RWPE1 (cell line): ENCODE data around the gene VARS2.

ENCODE experiments used
- CTCF ChIA-PET: fragments of 350-600 bp; sonication (Branson Sonifier 250); formaldehyde crosslinking; extraction: SDS; loops from one replicate; lab custom pipeline; 2021; lab: Yijun Ruan, JAX
- POLR2A ChIA-PET: fragments of 400-600 bp; formaldehyde crosslinking; extraction: SDS; loops from one replicate; lab custom pipeline; 2020; ENCODE audit warnings: antibody characterized with exemption; ENCODE audit not compliant: low non-redundant PET; lab: Yijun Ruan, JAX
- DNase-seq: peaks from one replicate; pipeline ENCODE4 v3.0.0; 2012; ENCODE audit warnings: low spot score
- H3K27ac ChIP-seq: fragments of 450-650 bp; 2 replicates; pipeline ENCODE4 v1.5.1; 2017
- TF ChIP-seq, protein P1 (sequence below): fragments of 450-650 bp; conservative IDR thresholded peaks from 2 replicates; pipeline ENCODE4 v1.5.1; 2017; ENCODE audit warnings: low read depth, mild to moderate bottlenecking

VARS2 gene

GRCh38 chr6:30939473-30939872, 25.4 kb downstream of the VARS2 start:
- ChIA-PET POLR2A (no interaction called here), CTCF (no interaction called here)
- TF ChIP-seq, protein P1, sequence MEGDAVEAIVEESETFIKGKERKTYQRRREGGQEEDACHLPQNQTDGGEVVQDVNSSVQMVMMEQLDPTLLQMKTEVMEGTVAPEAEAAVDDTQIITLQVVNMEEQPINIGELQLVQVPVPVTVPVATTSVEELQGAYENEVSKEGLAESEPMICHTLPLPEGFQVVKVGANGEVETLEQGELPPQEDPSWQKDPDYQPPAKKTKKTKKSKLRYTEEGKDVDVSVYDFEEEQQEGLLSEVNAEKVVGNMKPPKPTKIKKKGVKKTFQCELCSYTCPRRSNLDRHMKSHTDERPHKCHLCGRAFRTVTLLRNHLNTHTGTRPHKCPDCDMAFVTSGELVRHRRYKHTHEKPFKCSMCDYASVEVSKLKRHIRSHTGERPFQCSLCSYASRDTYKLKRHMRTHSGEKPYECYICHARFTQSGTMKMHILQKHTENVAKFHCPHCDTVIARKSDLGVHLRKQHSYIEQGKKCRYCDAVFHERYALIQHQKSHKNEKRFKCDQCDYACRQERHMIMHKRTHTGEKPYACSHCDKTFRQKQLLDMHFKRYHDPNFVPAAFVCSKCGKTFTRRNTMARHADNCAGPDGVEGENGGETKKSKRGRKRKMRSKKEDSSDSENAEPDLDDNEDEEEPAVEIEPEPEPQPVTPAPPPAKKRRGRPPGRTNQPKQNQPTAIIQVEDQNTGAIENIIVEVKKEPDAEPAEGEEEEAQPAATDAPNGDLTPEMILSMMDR = no peak
- no peak for DNase-seq
- peak overlapping the region; percentile 27; the same call in 1 of the 2 replicates for H3K27ac ChIP-seq

DNA sequence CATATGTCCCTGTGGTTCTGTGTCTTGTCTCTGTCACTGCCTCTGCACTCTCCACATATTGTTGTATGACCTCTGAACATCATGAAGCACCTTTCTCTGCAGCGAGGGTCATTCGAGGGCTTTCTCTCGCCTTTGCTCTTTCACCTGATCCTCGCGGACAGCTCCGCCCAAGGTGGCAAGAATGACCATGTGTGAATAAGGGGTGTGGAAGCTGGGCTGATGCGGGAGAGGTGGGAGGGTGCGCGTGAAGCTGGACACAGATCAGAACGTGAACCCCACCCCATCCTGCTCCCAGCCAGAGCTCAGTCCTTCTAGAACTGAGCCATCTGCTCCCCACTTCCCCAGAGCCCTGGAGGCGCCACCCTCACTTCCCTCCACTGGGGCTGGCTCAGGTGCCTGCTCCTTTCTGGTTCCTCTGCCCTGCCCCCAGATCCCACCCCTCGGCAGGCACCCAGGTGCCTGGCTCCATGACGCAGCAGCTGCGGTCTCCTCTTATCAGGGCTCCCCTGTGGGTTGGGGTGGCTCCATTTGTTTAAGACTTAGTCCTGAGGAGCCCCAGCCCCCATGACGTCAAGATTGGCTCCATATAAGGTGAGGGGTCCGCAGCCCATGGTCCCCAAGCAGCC, 26.4 kb downstream of the VARS2 start, which contains the start of gene MUCL3:
MUCL3 (plus strand) TSS at position 613 of the 626 bp plus-strand sequence. CDS start 27 bp downstream, outside the sequence.
- ChIA-PET POLR2A (no interaction called here), CTCF (interaction anchor here (0.5 to 1.9 kb wide), 5 partner anchors 25 to 252 kb away, joined by 3 to 6 read pairs (median 3); no protein-coding TSS in a partner anchor)
- peak within 1 kb of the TSS; percentile 27; the same call in 1 of the 2 replicates for H3K27ac ChIP-seq
- TF ChIP-seq, protein P1 = no peak
- no peak for DNase-seq

- TF ChIP-seq, protein P1 = no peak; the same call in 1 of the 2 replicates
- POLR2A ChIA-PET = no interaction called here
- CTCF ChIA-PET = interaction anchor here (0.6 to 1.1 kb wide), 6 partner anchors 13 to 145 kb away, joined by 3 to 4 read pairs (median 4); no protein-coding TSS in a partner anchor
- H3K27ac ChIP-seq = peak overlapping the region; percentile 3; the same call in 1 of the 2 replicates
- DNase-seq = peak; percentile 90
These were observed 28.5 kb downstream of the VARS2 start for GRCh38 chr6:30942338-30943060.

DNA sequence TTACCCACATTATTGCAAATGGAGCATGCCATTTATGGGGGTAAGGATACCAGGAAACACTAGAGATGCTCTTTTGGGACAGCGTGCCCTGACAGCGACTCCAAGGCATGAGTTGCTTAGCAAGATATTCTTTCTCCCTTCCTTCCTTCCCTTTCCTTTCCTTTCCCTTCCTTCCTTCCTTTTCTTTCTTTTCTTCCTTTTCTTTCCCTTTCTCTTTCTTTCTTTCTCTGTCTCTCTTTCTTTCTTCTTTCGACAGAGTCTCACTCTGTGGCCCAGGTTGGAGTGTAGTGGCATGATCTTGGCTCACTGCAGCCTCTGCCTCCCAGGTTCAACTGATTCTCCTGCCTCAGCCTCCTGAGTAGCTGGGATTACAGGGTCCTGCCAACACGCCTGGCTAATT, 30.0 kb downstream of the VARS2 start:
- ChIA-PET CTCF (no interaction called here), POLR2A (no interaction called here)
- H3K27ac ChIP-seq = no peak overlapping the region
- DNase-seq = no peak
- TF ChIP-seq, protein P1 = no peak

- TF ChIP-seq, protein P1 = no peak
- CTCF ChIA-PET = interaction anchor here (0.6 kb wide), 2 partner anchors 11 to 33 kb away, joined by 3 to 4 read pairs; no protein-coding TSS in a partner anchor
- no peak for DNase-seq
- H3K27ac ChIP-seq = no peak overlapping the region
- POLR2A ChIA-PET = no interaction called here
These were observed 31.2 kb downstream of the VARS2 start for GRCh38 chr6:30945281-30945680.

DNA sequence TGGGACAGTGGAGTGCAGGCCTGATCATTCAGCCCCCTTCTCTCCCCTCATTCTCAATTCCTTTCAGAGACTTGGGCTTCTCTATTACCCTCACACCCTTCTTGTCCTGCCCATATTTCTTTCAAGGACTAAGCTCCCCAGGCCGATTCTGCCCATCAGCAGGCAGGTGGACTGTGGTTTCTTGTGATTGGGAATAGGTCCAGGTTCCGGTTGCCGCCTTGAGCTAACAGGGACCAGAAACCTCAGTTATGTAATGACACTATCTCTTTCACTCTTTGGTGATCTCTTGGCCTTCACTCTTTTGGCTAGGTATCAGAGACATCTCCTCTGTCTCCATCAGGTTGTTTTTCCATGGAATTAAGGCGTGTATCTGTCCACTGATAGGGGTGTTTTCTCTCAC, 33.2 kb downstream of the VARS2 start:
- no peak overlapping the region for H3K27ac ChIP-seq
- no peak for DNase-seq
- CTCF ChIA-PET = no interaction called here
- TF ChIP-seq, protein P1 = no peak
- POLR2A ChIA-PET = no interaction called here
